Right renal cortex interstitium (tissue), 3 donors: ENCODE measurements around the gene CENPM. TPM values are rescaled to one million over a fixed set of nuclear protein-coding genes. Genes with fewer than 3 reads are reported as not detected.
A peak's percentile ranks its signal among the peaks of the same experiment; 100 is the strongest.

Source experiments
- DNase-seq, 3 donors: peaks; one replicate each; pipeline ENCODE4 v3.0.0-alpha.2; 2013; ENCODE audit warnings: low read depth in 3 of 3, low spot score in 2 of 3
- polyA plus RNA-seq, 3 donors: library from polyadenylated mRNA; unstranded; fragments of 120-200 nt; gene quantifications; one replicate each; pipeline ENCODE4 v1.2.1, GENCODE V29; 2013; ENCODE audit not compliant: insufficient read length in 3 of 3

Gene CENPM
- polyA plus RNA-seq, 3 donors = 9.4 to 12.0 (median 10.9) TPM

- no peak for DNase-seq
Observed at GRCh38 chr22:41933411-41934177, 13.4 kb downstream of the CENPM start.

DNA sequence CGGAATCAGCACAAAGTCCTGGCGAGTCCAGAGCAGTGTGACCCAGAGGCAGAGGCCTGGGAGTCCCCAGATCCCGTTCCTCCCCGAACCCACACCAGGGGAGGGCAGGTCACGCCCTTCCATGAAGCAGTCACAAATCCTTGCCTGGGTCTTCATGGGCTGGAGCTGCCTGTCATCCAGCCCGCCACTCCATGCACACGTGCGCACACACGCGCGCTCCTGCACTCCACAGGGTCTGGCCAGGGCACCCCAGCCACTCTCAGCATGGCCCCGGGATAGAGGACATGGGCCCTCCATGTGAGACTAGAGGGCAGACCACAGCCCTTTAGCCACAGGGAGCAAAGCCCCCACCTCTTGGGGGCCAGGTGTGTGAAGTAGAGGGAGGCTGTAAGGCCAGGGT is 14.6 kb downstream of the CENPM start:
- DNase-seq = no peak

DNA sequence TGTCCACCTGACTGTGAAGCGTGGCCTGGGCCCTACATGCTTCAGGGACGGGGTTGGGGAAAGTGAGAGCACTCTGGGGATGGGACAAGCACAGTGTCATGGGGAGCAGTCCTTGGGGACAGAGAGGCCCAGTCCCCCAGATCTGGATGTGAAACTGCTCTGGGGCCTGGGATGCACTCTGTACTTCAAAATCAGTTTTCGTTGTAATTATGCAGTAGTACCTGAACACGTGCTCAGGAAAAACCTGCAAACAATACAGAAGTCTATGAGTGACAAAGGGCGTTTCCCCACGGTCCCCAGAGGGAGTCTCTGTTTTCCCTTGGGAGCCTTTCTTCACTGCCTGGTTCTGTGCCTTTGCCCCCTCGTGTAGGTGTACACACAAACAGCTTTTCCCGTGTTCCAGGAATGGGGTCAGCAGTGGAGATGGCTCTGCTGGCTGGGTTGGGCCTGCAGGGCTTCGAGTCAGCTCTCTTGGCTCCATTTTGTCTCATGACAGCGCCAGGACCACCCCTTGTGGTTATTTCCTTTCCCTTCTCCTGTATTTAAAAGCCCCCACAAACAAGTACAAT is 15.2 kb downstream of the CENPM start:
- no peak for DNase-seq

- DNase-seq = no peak
Observed at GRCh38 chr22:41929418-41929810, 17.5 kb downstream of the CENPM start.

GRCh38 chr22:41928593-41929417 is 18.1 kb downstream of the CENPM start:
- DNase-seq = no peak

- no peak for DNase-seq
Observed at GRCh38 chr22:41927813-41928212, 19.1 kb downstream of the CENPM start.

GRCh38 chr22:41925783-41926460 is 21.0 kb downstream of the CENPM start:
- DNase-seq = no peak

DNA sequence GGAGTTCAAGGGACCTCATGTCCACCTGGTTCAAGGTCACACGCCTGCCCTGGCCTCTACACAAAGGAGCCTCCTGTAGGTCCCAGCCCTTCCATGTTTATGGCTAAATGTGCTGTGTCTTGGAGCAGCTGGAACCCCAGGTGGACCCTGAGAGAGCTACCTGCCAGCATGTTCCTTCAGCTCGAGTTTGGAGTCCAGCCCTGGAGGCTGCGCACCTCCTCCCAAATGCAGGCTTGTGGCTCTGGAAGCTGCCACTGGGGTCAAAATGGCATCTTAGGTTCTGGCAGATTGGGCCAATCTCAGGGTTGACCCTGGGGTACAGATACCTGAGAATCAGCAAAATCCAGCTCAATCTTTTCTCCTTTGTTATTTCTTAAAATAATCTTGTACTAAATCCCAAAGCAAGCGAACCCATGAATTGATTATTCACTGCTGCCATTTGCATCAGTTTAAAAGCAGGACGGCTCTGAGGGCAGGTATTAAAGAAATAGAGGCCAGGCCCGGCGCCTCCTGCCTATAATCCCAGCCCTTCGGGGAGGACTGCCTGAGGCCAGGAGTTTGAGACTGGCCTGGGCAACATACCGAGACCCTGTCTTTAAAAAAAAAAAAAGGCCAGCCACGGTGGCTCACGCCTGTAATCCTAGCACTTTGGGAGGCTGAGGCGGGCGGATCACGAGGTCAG is 23.2 kb downstream of the CENPM start:
- no peak for DNase-seq

DNA sequence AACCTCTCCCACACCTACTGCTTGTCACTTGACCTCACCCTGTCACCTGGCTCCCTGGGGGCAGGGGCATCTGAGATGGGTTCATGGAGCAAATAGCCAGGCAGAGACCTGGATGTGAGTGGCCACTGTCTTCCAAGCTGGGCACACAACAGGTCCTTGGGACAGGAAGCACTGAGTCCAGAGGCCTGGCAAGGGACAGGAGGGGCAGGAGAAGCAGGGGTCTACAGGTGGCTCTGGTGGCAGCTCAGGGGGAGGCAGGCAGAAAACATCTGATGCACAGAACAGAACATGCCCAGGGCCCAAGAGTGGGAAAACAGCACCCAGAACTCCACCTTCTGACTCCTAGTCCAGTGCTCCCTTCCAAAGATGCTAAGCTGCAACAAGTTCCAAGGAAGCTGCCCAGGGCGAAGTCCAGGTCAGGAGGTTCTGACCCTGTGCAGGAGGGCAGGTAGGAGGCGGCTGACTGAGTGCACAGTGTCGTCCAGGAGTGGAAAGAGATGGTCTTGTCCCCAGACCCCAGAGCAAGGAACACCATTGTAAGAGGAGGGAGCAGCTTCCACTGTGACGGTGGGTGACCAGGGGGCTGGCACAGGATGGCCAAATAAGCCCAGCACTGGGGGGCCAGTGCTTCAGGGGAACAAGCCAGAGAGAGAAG is 23.9 kb downstream of the CENPM start:
- no peak for DNase-seq

GRCh38 chr22:41922328-41922727 is 24.6 kb downstream of the CENPM start:
- DNase-seq = no peak

- DNase-seq = no peak
Observed at GRCh38 chr22:41920271-41920976, 26.5 kb downstream of the CENPM start.

GRCh38 chr22:41919357-41920224 is 27.4 kb downstream of the CENPM start:
- no peak for DNase-seq

- peak in 1 of 3 donors; percentile 42 for DNase-seq
Observed at GRCh38 chr22:41917903-41918791, 28.8 kb downstream of the CENPM start.

- DNase-seq = no peak
Observed at GRCh38 chr22:41917375-41917902, 29.5 kb downstream of the CENPM start.

DNA sequence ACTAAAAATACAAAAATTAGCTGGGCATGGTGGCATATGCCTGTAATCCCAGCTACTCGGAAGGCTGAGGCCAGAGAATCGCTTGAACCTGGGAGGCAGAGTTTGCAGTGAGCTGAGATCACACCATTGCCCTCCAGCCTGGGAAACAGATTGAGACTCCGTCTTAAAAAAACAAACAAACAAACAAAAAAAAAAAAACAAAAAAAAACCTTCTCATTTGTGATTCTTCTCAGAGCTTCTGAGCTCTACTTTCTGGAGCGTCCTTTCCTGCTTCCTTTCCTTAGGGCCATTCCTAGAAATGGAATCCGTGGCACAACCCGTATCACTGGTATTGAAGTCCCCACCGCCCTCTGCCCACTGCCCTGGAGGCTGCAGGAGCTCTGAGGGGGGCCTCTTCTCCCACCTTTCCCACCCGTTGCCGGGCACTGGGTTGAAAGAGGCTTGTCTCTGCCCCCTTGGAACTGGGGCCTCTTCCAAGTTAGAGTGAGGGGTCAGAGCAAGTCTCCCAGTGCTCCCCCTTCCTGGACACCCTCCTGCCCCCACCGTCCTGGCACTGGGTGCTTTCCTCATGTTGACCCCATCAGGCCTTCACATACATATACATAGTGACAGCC is 30.1 kb downstream of the CENPM start:
- no peak for DNase-seq

GRCh38 chr22:41915786-41916493 is 31.0 kb downstream of the CENPM start:
- no peak for DNase-seq
